Measurements from ENCODE around the gene OR52N4.

- TF ChIP-seq CTCF (IDR thresholded peaks at IDR 0.05 in 8 of 11, conservative IDR thresholded peaks at IDR 0.05 in 3 of 11) (no peak), POLR2A (IDR thresholded peaks at IDR 0.05) (no peak), POLR2AphosphoS5 (IDR thresholded peaks at IDR 0.05) (no peak)
Measured at GRCh38 chr11:5726351-5726750, 27.7 kb upstream of the OR52N4 start.
